IMR-90 (cell line): ENCODE measurements around the gene C14orf180. TPM values are rescaled to one million over a fixed set of nuclear protein-coding genes. Genes with fewer than 3 reads are reported as not detected.

Source experiments
- CEBPB ChIP-seq: IDR thresholded peaks from 2 replicates; pipeline ENCODE4 v1.6.1; 2012; ENCODE audit warnings: low read depth, low read length, improper control_type of control experiment
- FOS ChIP-seq: fragments of 150-350 bp; IDR thresholded peaks from 2 replicates; pipeline ENCODE4 v1.6.1; 2016; ENCODE audit warnings: low read depth, low read length
- polyA plus RNA-seq, 3 experiments: library from polyadenylated mRNA; depleted of rRNA; stranded (reverse); fragments of >200 nt; gene quantifications; 2 replicates each; pipeline ENCODE4 v1.2.3, GENCODE V29; 2012; ENCODE audit warnings: low replicate concordance in 1 of 3
- total RNA-seq: library from RNA; depleted of rRNA; stranded (reverse); fragments of >200 nt; gene quantifications from 2 replicates; pipeline ENCODE4 v1.2.3, GENCODE V29; 2012
- TF ChIP-seq, protein P1 (sequence below): fragments of 150-350 bp; IDR thresholded peaks from 2 replicates; pipeline ENCODE4 v1.6.1; 2016; ENCODE audit warnings: low read depth, mild to moderate bottlenecking, low read length, moderate library complexity, borderline replicate concordance
- TF ChIP-seq, protein P2 (sequence below): fragments of 150-350 bp; IDR thresholded peaks from 2 replicates; pipeline ENCODE4 v1.6.1; 2017; ENCODE audit warnings: mild to moderate bottlenecking, antibody characterized with exemption, low read length, low read depth

The C14orf180 gene
- total and polyA plus RNA-seq, 2 of the 4 experiments (the other 2 are of a cell fraction) = not detected

DNA sequence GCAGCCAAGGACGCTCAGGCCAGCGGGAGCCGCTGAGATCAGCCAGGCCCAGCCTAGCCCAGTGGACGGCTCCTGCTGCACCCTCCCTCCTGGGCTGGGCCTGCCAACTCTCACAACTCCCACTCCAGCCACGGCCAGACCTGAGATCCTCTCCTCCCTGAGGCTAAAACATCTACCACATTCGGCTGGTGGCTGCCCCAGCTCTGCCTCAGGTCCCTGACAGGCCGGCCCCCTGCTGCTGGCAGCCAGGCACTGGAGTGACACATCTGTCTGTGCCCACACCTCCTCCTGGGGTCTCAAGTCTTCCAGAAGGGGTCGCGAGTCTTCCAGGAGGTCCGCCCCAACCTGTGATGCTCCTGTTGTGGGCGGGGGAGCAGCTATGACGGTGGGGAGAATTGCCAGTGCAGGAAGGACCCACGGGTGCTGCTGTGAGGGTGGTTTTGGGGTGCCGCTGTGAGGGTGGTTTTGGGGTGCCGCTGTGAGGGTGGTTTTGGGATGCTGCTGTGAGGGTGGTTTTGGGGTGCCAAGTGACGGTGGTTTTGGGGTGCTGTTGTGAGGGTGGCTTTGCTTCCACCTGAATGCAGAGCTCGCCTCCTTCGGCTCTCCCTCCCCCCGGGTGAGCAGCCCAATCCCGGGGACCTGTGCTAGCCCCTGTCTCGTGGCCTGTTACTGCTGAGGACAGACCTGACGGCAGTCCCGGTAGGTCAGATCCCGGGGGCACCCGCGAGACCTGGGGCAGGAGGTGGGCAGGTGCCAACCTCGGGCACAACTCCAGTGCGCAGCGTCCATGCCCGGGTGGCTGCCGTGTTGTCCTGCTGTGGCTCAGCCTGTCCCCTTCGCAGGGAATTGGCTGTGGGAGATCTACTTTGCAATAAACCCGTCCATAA lies 27.5 kb upstream of the C14orf180 start (continued):
- TF ChIP-seq CEBPB (no peak), FOS (no peak)
- TF ChIP-seq, protein P1, sequence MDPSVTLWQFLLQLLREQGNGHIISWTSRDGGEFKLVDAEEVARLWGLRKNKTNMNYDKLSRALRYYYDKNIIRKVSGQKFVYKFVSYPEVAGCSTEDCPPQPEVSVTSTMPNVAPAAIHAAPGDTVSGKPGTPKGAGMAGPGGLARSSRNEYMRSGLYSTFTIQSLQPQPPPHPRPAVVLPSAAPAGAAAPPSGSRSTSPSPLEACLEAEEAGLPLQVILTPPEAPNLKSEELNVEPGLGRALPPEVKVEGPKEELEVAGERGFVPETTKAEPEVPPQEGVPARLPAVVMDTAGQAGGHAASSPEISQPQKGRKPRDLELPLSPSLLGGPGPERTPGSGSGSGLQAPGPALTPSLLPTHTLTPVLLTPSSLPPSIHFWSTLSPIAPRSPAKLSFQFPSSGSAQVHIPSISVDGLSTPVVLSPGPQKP = no peak
- TF ChIP-seq, protein P2, sequence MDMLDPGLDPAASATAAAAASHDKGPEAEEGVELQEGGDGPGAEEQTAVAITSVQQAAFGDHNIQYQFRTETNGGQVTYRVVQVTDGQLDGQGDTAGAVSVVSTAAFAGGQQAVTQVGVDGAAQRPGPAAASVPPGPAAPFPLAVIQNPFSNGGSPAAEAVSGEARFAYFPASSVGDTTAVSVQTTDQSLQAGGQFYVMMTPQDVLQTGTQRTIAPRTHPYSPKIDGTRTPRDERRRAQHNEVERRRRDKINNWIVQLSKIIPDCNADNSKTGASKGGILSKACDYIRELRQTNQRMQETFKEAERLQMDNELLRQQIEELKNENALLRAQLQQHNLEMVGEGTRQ = no peak
